GM20000 (cell line): Measurements from ENCODE around the gene NCS1.

ENCODE experiments used
- DNase-seq: peaks from one replicate; pipeline ENCODE4 v3.0.0; 2012; ENCODE audit warnings: low spot score
- TF ChIP-seq, protein P1 (sequence below): IDR thresholded peaks from 2 replicates; pipeline ENCODE4 v1.5.1; 2012; ENCODE audit warnings: mild to moderate bottlenecking, control low read depth; ENCODE audit errors: extremely low read depth, missing control alignments

NCS1 gene

GRCh38 chr9:130259044-130259443 lies 86.8 kb downstream of the NCS1 start:
- TF ChIP-seq, protein P1, sequence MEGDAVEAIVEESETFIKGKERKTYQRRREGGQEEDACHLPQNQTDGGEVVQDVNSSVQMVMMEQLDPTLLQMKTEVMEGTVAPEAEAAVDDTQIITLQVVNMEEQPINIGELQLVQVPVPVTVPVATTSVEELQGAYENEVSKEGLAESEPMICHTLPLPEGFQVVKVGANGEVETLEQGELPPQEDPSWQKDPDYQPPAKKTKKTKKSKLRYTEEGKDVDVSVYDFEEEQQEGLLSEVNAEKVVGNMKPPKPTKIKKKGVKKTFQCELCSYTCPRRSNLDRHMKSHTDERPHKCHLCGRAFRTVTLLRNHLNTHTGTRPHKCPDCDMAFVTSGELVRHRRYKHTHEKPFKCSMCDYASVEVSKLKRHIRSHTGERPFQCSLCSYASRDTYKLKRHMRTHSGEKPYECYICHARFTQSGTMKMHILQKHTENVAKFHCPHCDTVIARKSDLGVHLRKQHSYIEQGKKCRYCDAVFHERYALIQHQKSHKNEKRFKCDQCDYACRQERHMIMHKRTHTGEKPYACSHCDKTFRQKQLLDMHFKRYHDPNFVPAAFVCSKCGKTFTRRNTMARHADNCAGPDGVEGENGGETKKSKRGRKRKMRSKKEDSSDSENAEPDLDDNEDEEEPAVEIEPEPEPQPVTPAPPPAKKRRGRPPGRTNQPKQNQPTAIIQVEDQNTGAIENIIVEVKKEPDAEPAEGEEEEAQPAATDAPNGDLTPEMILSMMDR, result no peak

GRCh38 chr9:130260816-130261765 lies 88.9 kb downstream of the NCS1 start:
- no peak for DNase-seq
- TF ChIP-seq, protein P1, result no peak

More at GRCh38 chr9:130259044-130259443, 86.8 kb downstream of the NCS1 start:
- no peak for DNase-seq

GRCh38 chr9:130262061-130262745 lies 90.0 kb downstream of the NCS1 start:
- TF ChIP-seq, protein P1, result no peak
- DNase-seq, result no peak

DNA sequence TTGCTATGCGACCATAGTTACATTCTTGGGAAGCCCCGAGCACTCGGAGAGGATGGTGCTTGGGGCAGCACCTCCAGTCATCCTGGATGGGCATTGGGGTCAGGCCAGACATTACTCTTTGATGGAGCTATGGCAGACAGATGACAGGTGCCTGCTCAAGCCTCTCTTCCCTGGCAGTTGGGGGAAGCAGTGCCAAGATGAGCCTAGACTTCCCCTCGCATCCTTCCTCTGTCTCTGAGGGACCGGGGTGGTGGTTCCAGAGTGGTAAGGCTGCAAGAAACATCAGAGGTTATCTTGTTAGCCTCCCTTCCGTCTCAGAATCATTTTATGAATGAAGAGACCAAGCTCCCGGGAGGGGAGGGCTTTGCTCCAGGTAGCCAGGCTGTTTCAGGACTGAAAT lies 90.6 kb downstream of the NCS1 start:
- DNase-seq, result no peak
- TF ChIP-seq, protein P1, result no peak

DNA sequence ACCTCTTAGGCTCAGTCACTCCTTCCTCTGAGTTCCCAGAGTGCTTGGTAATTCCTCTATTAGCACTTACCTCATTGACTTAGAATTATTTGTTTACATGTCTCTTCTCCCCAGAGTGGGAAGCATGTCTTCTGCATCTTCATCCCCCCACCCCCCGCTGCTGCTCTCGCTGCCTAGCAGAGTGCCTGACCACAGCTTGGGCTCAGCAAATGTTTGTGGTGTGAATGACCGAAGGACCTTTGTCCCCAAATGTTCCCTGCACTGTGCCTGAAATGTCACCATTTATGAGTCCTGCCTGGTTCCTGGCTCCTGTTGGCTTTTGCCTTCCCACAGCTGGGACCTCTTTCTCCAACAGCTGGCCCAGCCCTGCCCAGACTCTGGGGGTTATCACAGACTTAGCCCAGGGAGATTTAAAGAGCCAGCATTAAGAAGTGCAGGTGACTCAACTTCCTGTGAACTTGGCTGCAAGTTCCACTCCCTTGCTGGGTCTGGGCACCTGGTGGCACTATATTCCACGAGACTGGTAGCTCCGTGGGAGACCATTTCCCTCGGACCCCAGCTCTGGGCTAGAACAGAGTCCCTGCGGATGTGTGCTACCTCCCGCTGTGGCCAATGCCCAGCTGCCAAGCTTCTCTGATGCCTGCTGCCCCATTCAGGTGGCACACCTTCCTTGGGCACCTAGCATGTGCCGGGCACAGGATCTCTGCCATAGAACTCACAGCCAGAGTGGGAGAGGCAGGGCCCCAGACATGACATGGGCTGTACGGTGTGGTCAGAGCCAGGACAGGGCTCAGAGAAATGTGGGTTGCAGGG lies 91.6 kb downstream of the NCS1 start:
- no peak for DNase-seq
- TF ChIP-seq, protein P1, result no peak

DNA sequence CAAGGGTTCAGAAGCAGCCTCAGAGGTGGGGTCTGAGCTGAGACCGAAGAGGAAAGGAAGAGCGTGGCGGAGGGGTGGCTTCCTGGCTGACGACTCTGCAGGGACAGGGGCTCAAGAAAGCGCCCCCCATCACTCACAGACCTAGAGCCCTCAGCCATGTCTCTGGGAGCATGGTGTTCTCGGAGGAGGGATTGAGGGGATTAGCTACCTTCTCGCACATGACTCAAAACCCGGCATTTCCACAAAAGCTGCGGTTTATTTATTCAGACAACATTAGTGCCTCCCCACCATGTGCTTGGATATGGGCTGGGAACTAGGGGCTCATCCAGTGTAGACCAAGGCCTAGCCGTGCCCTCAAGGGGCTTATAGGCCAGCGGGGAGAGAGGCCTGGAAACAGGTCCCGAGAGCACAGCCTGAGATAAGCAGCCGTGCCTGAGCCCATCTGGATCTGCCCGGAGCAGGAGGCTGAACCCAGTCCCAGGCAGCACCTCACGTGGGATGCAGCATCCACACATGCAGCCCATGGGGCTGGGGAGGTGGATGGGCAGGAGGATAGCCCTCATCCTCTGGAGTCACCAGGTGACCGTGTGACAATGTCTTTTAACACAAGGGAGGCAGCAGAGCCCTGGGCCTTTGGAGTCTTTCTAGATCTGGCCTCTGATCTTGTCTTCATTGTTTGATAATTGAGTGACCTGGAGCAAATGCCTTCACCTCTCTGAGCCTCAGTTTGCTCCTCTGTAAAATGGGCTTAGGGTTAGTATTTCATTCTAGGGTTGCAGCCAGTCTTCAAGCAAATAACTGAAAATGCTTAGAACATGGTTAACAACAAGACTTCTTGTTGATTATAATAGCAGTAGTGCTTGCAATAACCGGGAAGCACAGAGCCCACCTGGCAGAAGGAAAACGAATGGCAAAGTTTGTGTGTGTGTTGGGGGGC lies 92.5 kb downstream of the NCS1 start:
- DNase-seq, result no peak

More for the DNA sequence above, 92.5 kb downstream of the NCS1 start:
- TF ChIP-seq, protein P1, result no peak
